ENCODE results near the gene PIAS1.

PIAS1 gene

GRCh38 chr15:68047826-68048225, 6.3 kb upstream of the PIAS1 start:
- TF ChIP-seq CTCF (conservative IDR thresholded peaks at IDR 0.05; ENCODE audit: low read depth, low read length): no peak
- no peak for DNase-seq (ENCODE audit: low read depth)
- no peak overlapping the region for H3K4me3 ChIP-seq (ENCODE audit: low read length)

- TF ChIP-seq CTCF (conservative IDR thresholded peaks at IDR 0.05; ENCODE audit: low read depth, low read length): peak; percentile 5
Observed at GRCh38 chr15:68051109-68051508, 3.0 kb upstream of the PIAS1 start.

GRCh38 chr15:68051907-68052306, 2.2 kb upstream of the PIAS1 start:
- TF ChIP-seq CTCF (conservative IDR thresholded peaks at IDR 0.05; ENCODE audit: low read depth, low read length): no peak
- no peak overlapping the region for H3K4me3 ChIP-seq (ENCODE audit: low read length)
- no peak for DNase-seq (ENCODE audit: low read depth)

More at GRCh38 chr15:68051109-68051508, 3.0 kb upstream of the PIAS1 start:
- H3K4me3 ChIP-seq (ENCODE audit: low read length): no peak overlapping the region
- DNase-seq (ENCODE audit: low read depth): no peak

GRCh38 chr15:68052431-68052830, 1.7 kb upstream of the PIAS1 start:
- no peak overlapping the region for H3K4me3 ChIP-seq (ENCODE audit: low read length)
- no peak for TF ChIP-seq CTCF (conservative IDR thresholded peaks at IDR 0.05; ENCODE audit: low read depth, low read length)
- DNase-seq (ENCODE audit: low read depth): no peak

- TF ChIP-seq CTCF (conservative IDR thresholded peaks at IDR 0.05; ENCODE audit: low read depth, low read length): no peak
- H3K4me3 ChIP-seq (ENCODE audit: low read length): no peak overlapping the region
- DNase-seq (ENCODE audit: low read depth): no peak
Observed at GRCh38 chr15:68053001-68053400, 1.1 kb upstream of the PIAS1 start.

- no peak for TF ChIP-seq CTCF (conservative IDR thresholded peaks at IDR 0.05; ENCODE audit: low read depth, low read length)
- DNase-seq (ENCODE audit: low read depth): no peak
- peak overlapping the region; percentile 91 for H3K4me3 ChIP-seq (ENCODE audit: low read length)
Observed at GRCh38 chr15:68054628-68055223, 611 bp downstream of the PIAS1 start.

- peak overlapping the region; percentile 91 for H3K4me3 ChIP-seq (ENCODE audit: low read length)
- TF ChIP-seq CTCF (conservative IDR thresholded peaks at IDR 0.05; ENCODE audit: low read depth, low read length): no peak
- no peak for DNase-seq (ENCODE audit: low read depth)
Observed at GRCh38 chr15:68055224-68055705, 1.1 kb downstream of the PIAS1 start.
